Activated CD8-positive, alpha-beta memory T cell treated with anti-CD3 and anti-CD28 coated beads for 36 hours (primary cell): ENCODE measurements around the gene PHF5A. TPM values are rescaled to one million over a fixed set of nuclear protein-coding genes. Genes with fewer than 3 reads are reported as not detected.

ENCODE experiments used
- CTCF ChIA-PET: fragments of 350-600 bp; sonication (Branson Sonifier 250); formaldehyde crosslinking; loops from one replicate; lab custom pipeline; 2021; ENCODE audit warnings: antibody characterized with exemption; lab: Charles Lee
- POLR2A ChIA-PET: fragments of 350-600 bp; sonication (Branson Sonifier 250); formaldehyde crosslinking; loops from one replicate; lab custom pipeline; 2021; ENCODE audit warnings: antibody characterized with exemption; lab: Charles Lee
- total RNA-seq, 2 experiments: library from RNA; stranded (reverse); gene quantifications; one replicate each; pipeline ENCODE4 v1.2.3, GENCODE V29; 2021

The PHF5A gene
- 100 to 1,000 TPM; 103 to 112 TPM for total RNA-seq

GRCh38 chr22:41468381-41469217, at the start of gene PHF5A, which contains the start of gene ACO2:
Gene PHF5A, minus strand, starts transcription at chr22:41468692. Its CDS starts 39 bp downstream, at chr22:41468653.
Gene ACO2, plus strand, starts transcription at chr22:41469117. Its CDS starts 30 bp downstream, at chr22:41469147.
- POLR2A ChIA-PET: interaction anchor here (0.5 to 4.8 kb wide), 16 partner anchors 9 to 621 kb away, joined by 3 to 71 read pairs (median 5); partner anchors contain the start of genes DESI1, PMM1, TEF and TOB2
- CTCF ChIA-PET: interaction anchor here (0.7 to 1.6 kb wide), 10 partner anchors 11 to 104 kb away, joined by 3 to 9 read pairs (median 4); partner anchors contain the start of genes TEF and TOB2

- POLR2A ChIA-PET: no interaction called here
- CTCF ChIA-PET: interaction anchor here (0.9 to 4.9 kb wide), 10 partner anchors 9 to 115 kb away, joined by 3 to 52 read pairs (median 6); no protein-coding TSS in a partner anchor
Measured at GRCh38 chr22:41518048-41518347, 49.5 kb upstream of the PHF5A start.

- CTCF ChIA-PET: interaction anchor here (0.7 to 4.9 kb wide), 12 partner anchors 8 to 114 kb away, joined by 3 to 52 read pairs (median 4); partner anchors contain the start of genes PHF5A and TOB2
- POLR2A ChIA-PET: no interaction called here
Measured at GRCh38 chr22:41517172-41518047, 48.9 kb upstream of the PHF5A start.

- CTCF ChIA-PET: interaction anchor here (1.8 to 4.9 kb wide), 3 partner anchors 10 to 113 kb away, joined by 7 to 52 read pairs (median 16); no protein-coding TSS in a partner anchor
- POLR2A ChIA-PET: no interaction called here
Measured at GRCh38 chr22:41516462-41516861, 48.0 kb upstream of the PHF5A start.

- ChIA-PET POLR2A (no interaction called here), CTCF (interaction anchor here (0.6 to 1.7 kb wide), 6 partner anchors 11 to 356 kb away, joined by 3 to 8 read pairs (median 4); no protein-coding TSS in a partner anchor)
Measured at GRCh38 chr22:41513391-41513790, 44.9 kb upstream of the PHF5A start.

- ChIA-PET CTCF (interaction anchor here (0.8 kb wide), 1 partner anchor 109 kb away, joined by 3 read pairs; no protein-coding TSS in a partner anchor), POLR2A (interaction anchor here (0.6 kb wide), 1 partner anchor 45 kb away, joined by 6 read pairs; no protein-coding TSS in a partner anchor)
Measured at GRCh38 chr22:41512421-41513194, 44.1 kb upstream of the PHF5A start.

- ChIA-PET POLR2A (no interaction called here), CTCF (interaction anchor here (0.8 kb wide), 1 partner anchor 108 kb away, joined by 3 read pairs; no protein-coding TSS in a partner anchor)
Measured at GRCh38 chr22:41511521-41511968, 43.1 kb upstream of the PHF5A start.

- ChIA-PET POLR2A (no interaction called here), CTCF (interaction anchor here (1.3 kb wide), 1 partner anchor 9 kb away, joined by 6 read pairs; no protein-coding TSS in a partner anchor)
Measured at GRCh38 chr22:41508770-41509170, 40.3 kb upstream of the PHF5A start.

- CTCF ChIA-PET: no interaction called here
- POLR2A ChIA-PET: no interaction called here
Measured at GRCh38 chr22:41507330-41508063, 39.0 kb upstream of the PHF5A start.

- POLR2A ChIA-PET: no interaction called here
- CTCF ChIA-PET: interaction anchor here (1.8 kb wide), 1 partner anchor 102 kb away, joined by 4 read pairs; no protein-coding TSS in a partner anchor
Measured at GRCh38 chr22:41505511-41506220, 37.2 kb upstream of the PHF5A start.

GRCh38 chr22:41504816-41505215, 36.3 kb upstream of the PHF5A start:
- ChIA-PET CTCF (interaction anchor here (0.7 to 1.8 kb wide), 2 partner anchors 99 to 102 kb away, joined by 4 to 6 read pairs; no protein-coding TSS in a partner anchor), POLR2A (no interaction called here)

- CTCF ChIA-PET: interaction anchor here (0.7 to 1.8 kb wide), 2 partner anchors 98 to 101 kb away, joined by 4 to 6 read pairs; no protein-coding TSS in a partner anchor
- POLR2A ChIA-PET: no interaction called here
Measured at GRCh38 chr22:41504397-41504796, 35.9 kb upstream of the PHF5A start.

- ChIA-PET POLR2A (interaction anchor here (0.6 kb wide), 1 partner anchor 98 kb away, joined by 4 read pairs; no protein-coding TSS in a partner anchor), CTCF (interaction anchor here (1.1 to 3.3 kb wide), 4 partner anchors 26 to 98 kb away, joined by 4 to 18 read pairs (median 4); no protein-coding TSS in a partner anchor)
Measured at GRCh38 chr22:41501209-41501608, 32.7 kb upstream of the PHF5A start.

GRCh38 chr22:41500303-41500702, 31.8 kb upstream of the PHF5A start:
- CTCF ChIA-PET: interaction anchor here (1.2 to 3.3 kb wide), 2 partner anchors 95 to 97 kb away, joined by 4 to 18 read pairs; no protein-coding TSS in a partner anchor
- POLR2A ChIA-PET: interaction anchor here (0.7 to 2.0 kb wide), 2 partner anchors 32 to 90 kb away, joined by 4 to 5 read pairs; partner anchors contain the start of genes ACO2 and PHF5A

- ChIA-PET POLR2A (interaction anchor here (2.0 kb wide), 1 partner anchor 31 kb away, joined by 5 read pairs; the partner anchor contains the start of genes ACO2 and PHF5A), CTCF (interaction anchor here (0.7 to 3.3 kb wide), 3 partner anchors 96 to 167 kb away, joined by 3 to 18 read pairs (median 4); no protein-coding TSS in a partner anchor)
Measured at GRCh38 chr22:41499624-41500280, 31.3 kb upstream of the PHF5A start.
